Colonic mucosa (tissue), 4 donors: ENCODE measurements around the gene TSC22D1. TPM values are rescaled to one million over a fixed set of nuclear protein-coding genes. Genes with fewer than 3 reads are reported as not detected.

Experiments
- DNase-seq: peaks from one replicate; pipeline ENCODE4 v3.0.0-alpha.2; 2020
- H3K27ac ChIP-seq: fragments of 200-600 bp; one replicate; pipeline ENCODE4 v1.8.0; 2021
- H3K27me3 ChIP-seq: fragments of 200-600 bp; one replicate; pipeline ENCODE4 v1.8.0; 2021
- H3K36me3 ChIP-seq: fragments of 200-600 bp; one replicate; pipeline ENCODE4 v1.8.0; 2021
- H3K4me1 ChIP-seq: fragments of 200-600 bp; one replicate; pipeline ENCODE4 v1.8.0; 2021; ENCODE audit warnings: mild to moderate bottlenecking
- H3K4me3 ChIP-seq: fragments of 200-600 bp; one replicate; pipeline ENCODE4 v1.8.0; 2021
- H3K9ac ChIP-seq, 2 donors: one replicate each; pipeline ENCODE4 v1.7.0; 2013; ENCODE audit warnings: control low read depth in 2 of 2, low read depth in 2 of 2, low read length in 2 of 2
- H3K9me3 ChIP-seq: fragments of 200-600 bp; one replicate; pipeline ENCODE4 v1.8.0; 2021
- CTCF ChIP-seq: fragments of 200-600 bp; IDR thresholded peaks from one replicate; pipeline ENCODE4 v1.8.0; 2022; ENCODE audit warnings: antibody characterized with exemption, mild to moderate bottlenecking
- intact Hi-C: fragments of 100-400 bp; cut with DNase I; formaldehyde crosslinking; loops from one replicate; pipeline ENCODE4 v1.14.1; 2022
- total RNA-seq, 2 donors: library from RNA; stranded (reverse); fragmentation: NEBNext Ultra II Directional in 1 of 2; extraction: Animal tissue kit (Norgen Biotek cat#: 25700) in 1 of 2; gene quantifications; one replicate each; pipeline ENCODE4 v1.2.1, GENCODE V29; 2021
- donor health status: healthy.
- donor health status: DM: no; HTN: no; CAD: no.
- donor health status: DM: no; HTN: no; CAD: no.

Gene TSC22D1
- total RNA-seq, 2 donors from 2014 or later, result 137 to 231 TPM

- no peak for DNase-seq
- no peaks in the 10 kb centered on the region for H3K4me1 ChIP-seq
- no peak overlapping the region for H3K27ac ChIP-seq
- no peaks in the 10 kb centered on the region for H3K9me3 ChIP-seq
- no peaks in the 10 kb centered on the region for H3K36me3 ChIP-seq
- no peak for TF ChIP-seq CTCF
- no peak overlapping the region for H3K4me3 ChIP-seq
- intact Hi-C loops, result no loop called here
- no peak overlapping the region for H3K9ac ChIP-seq
- H3K27me3 ChIP-seq, result no peaks in the 10 kb centered on the region
Measured at GRCh38 chr13:44411841-44412240, 164.3 kb downstream of the TSC22D1 start.

DNA sequence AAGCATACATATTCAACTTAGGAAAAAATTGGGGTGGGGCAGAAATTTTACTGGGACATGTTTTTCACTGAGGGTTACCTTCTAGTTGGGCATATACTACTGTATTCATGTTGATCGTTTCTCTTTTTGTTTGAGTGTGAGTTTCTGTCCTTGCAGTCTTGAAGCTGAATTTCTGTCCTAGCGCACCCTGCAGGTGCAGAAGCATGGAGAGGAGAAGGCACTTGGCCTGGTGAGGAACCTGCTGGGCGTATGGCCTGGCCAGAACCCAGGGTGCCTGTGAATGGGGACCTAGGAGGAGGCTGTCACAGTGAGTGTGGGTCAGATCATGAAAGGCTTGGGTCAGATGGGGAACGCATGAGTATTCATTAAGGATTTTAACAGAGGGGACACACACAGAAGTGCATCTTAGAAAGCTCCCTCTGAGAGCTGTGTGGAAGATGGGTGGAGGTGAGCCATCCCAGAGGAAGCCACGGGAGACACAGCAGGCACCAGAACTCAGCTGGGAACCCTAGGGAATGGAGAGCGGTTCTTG, 165.7 kb downstream of the TSC22D1 start:
- intact Hi-C loops, result no loop called here
- Histone ChIP-seq H3K4me3 (no peak overlapping the region), H3K27ac (no peak overlapping the region), H3K9ac (no peak overlapping the region), H3K36me3 (no peaks in the 10 kb centered on the region), H3K4me1 (no peaks in the 10 kb centered on the region), H3K9me3 (no peaks in the 10 kb centered on the region), H3K27me3 (no peaks in the 10 kb centered on the region)
- TF ChIP-seq CTCF, result no peak
- DNase-seq, result no peak

GRCh38 chr13:44409595-44409994, 166.5 kb downstream of the TSC22D1 start:
- H3K27me3 ChIP-seq, result no peaks in the 10 kb centered on the region
- no peak overlapping the region for H3K27ac ChIP-seq
- no peaks in the 10 kb centered on the region for H3K36me3 ChIP-seq
- H3K9me3 ChIP-seq, result no peaks in the 10 kb centered on the region
- H3K9ac ChIP-seq, result no peak overlapping the region
- intact Hi-C loops, result no loop called here
- no peak for DNase-seq
- no peak for TF ChIP-seq CTCF
- no peaks in the 10 kb centered on the region for H3K4me1 ChIP-seq
- H3K4me3 ChIP-seq, result no peak overlapping the region

DNA sequence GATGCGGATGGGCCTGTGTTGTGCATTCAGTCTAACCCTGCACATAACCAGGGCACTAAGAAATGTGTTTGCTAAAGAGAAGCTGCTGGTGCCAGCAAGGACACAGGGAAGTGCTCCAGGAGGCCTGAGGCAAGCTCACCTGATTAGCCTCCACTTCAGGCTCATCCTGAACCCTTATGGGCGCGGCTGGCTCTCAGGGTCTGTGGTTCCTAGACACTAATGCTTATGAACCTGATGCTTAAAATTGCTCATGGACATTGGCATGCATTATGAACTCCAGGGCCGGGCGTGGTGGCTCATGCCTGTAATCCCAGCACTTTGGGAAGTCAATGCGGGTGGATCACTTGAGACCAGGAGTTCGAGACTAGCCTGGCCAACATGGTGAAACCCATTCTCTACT, 168.2 kb downstream of the TSC22D1 start:
- Histone ChIP-seq H3K4me3 (no peak overlapping the region), H3K27me3 (no peaks in the 10 kb centered on the region), H3K27ac (no peak overlapping the region), H3K9me3 (no peaks in the 10 kb centered on the region), H3K9ac (no peak overlapping the region), H3K4me1 (no peaks in the 10 kb centered on the region), H3K36me3 (no peaks in the 10 kb centered on the region)
- no peak for DNase-seq
- TF ChIP-seq CTCF, result no peak
- intact Hi-C loops, result no loop called here

DNA sequence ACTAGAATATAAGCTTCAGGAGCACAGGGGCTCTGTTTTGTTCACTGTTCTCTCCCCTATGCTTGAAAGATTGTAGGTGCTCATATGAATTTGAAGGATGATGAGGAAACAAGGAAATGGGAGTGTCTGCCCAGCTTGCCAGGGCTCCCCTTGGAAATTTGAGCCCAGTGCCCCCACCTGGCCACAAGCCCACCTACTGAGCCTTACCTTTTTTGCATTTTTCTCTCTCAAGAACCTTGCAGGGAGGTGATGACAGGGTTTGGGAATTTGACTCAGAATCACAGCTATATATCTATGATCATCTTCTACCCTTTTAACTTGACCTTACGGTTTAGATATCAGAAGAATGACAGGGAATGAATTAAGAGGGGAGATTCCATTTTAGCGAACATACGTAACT, 168.8 kb downstream of the TSC22D1 start:
- DNase-seq, result no peak
- TF ChIP-seq CTCF, result no peak
- H3K4me3 ChIP-seq, result no peak overlapping the region
- H3K27ac ChIP-seq, result no peak overlapping the region
- no peak overlapping the region for H3K9ac ChIP-seq
- no peaks in the 10 kb centered on the region for H3K36me3 ChIP-seq
- H3K9me3 ChIP-seq, result no peaks in the 10 kb centered on the region
- no peaks in the 10 kb centered on the region for H3K4me1 ChIP-seq
- intact Hi-C loops, result no loop called here
- no peaks in the 10 kb centered on the region for H3K27me3 ChIP-seq
